GM19328 (cell line): Measurements from ENCODE around the gene MAN1A2.
"Not testable (repeated sequence)": the region's sequence is repeated elsewhere in the genome, so short reads cannot be mapped to it uniquely, and the experiment has no call there.

ENCODE experiments used
- ATAC-seq: cut with Tn5 transposase; IDR thresholded peaks from one replicate; pipeline ENCODE4 v1.9.1; 2021; ENCODE audit warnings: mild to moderate bottlenecking, moderate library complexity; ENCODE audit not compliant: unreplicated experiment

The MAN1A2 gene

GRCh38 chr1:117367046-117368025, at the start of gene MAN1A2:
Gene MAN1A2 (plus strand): TSS chr1:117367449. CDS start chr1:117368184, 735 bp downstream.
- ATAC-seq = peak; percentile 65

GRCh38 chr1:117318011-117318410, 49.2 kb upstream of the MAN1A2 start:
- ATAC-seq = no peak

- ATAC-seq = no peak
Observed at GRCh38 chr1:117318426-117318825, 48.8 kb upstream of the MAN1A2 start.

DNA sequence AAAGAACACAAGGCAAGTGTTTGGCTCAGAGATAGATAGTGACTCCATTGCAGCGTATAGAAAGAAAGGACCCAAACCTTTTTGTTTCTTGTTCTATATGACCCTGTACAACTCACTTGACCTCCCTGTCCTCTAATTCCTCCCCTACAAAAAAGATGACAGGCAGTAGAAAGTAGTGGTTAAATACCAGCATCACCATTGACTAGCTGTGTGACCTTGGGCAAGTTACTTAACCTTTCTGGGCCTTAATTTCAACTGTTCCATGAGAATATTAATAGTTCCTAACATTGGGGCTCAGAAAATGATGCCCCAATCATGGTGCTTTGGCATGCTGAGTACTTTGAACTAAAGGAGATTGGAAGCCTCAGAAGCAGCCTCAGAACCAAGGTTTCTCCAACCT, 46.7 kb upstream of the MAN1A2 start:
- ATAC-seq = no peak

GRCh38 chr1:117321680-117322609, 45.3 kb upstream of the MAN1A2 start:
- no peak for ATAC-seq

GRCh38 chr1:117324357-117324756, 42.9 kb upstream of the MAN1A2 start:
- ATAC-seq = no peak

- ATAC-seq = not testable (repeated sequence)
Observed at GRCh38 chr1:117326035-117326434, 41.2 kb upstream of the MAN1A2 start.

GRCh38 chr1:117327011-117327410, 40.2 kb upstream of the MAN1A2 start:
- no peak for ATAC-seq

DNA sequence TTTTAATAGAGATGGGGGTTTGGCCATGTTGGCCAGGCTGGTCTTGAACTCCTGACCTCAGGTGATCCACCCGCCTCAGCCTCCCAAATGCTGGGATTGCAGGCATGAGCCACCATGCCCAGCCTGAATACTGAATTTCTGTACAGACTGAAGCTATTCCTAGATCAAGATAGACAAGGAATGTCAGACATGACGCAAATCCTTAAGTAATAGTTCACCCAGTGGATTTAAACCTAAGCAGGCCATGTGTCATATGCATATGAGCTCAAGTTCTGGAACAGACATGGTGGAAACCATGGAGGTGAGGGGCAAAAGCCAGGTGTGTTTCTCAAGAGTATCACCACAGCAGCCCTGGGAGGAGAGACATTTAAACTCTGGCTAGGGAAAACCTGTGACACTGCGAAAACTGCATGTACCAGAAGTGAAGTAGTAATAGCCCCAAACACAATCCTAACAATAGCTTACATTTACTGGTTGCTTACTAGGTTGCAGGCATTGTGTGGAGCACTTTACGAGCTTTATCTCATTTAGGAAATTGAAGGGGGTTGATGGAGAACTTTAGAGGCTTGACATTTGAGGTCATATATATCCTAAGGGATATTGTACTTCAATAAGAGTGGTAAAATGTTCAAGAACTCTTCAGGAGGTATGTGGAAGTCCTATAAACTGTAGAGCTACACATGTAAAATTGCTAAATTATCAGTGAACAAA, 31.7 kb upstream of the MAN1A2 start:
- ATAC-seq = no peak

- no peak for ATAC-seq
Observed at GRCh38 chr1:117336088-117336817, 31.0 kb upstream of the MAN1A2 start.

GRCh38 chr1:117339866-117340700, 27.2 kb upstream of the MAN1A2 start:
- no peak for ATAC-seq

DNA sequence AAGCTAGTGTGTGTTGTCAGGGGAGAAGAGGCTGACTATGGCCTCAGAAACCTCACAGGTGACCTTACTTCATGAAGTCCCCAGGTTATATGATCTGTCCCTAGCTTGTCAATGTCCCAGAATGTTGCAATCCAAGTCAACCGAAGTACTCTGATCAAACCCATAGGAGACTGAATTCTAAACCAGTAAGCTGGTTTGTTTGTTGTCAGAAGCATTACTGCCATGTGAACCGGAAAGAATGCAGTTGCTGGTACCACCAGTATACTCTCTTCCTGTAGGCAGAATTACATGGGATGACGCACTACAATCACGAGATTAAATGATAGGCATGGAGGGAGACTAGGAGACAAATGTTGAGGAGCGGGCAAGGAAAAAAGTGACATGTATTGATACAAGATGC, 26.1 kb upstream of the MAN1A2 start:
- ATAC-seq = no peak

DNA sequence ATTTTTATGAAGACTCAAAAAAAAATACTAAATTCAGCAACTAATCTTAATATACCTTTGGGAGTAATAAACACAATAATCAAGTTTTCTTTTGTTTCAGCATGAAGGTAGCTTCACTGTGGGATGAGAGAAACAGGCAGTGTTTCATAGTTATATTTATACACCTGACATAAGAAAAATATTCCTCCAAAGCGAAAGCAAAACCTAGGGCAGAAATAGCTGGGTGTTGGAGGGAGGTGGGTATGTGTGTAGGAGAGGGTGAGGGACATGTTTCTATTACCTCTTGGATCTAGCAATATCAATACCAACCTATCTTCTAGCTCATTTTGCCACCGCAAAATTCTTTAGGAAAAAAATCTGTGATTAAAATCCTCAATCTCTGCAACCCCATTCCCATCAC, 24.9 kb upstream of the MAN1A2 start:
- ATAC-seq = no peak

DNA sequence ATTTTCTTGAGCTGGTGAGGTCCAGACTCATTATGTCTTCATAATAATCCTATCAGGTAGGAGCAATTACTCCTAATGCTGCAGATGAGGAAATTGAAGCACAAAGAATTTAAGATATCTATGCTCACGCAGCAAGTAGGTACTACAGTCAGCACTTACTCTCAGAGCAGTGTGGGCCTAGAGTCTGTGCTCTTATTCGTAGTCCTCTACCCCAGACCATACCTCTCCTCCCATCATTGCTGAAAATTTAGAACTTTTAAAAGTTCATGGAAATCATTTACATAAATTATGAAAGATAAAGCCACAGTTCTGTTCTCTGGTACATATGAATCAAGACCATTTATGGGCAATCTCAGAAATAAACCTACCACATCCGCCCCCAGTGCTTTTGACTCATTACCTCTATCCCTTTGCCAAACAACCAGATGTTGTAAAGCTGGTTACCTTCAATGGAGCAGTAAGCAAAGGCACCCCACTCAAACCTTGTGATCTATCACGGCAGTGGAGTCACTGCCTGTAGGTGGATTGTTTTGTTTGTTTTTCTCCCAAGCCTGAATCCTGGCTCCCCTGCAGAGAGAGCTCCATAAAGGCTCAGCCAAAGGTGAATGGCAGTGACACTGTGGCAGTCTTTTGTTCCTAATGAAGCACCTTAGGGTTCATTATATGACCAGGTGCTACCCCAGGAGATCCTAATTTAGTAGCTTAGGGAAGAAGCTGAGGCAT, 20.9 kb upstream of the MAN1A2 start:
- no peak for ATAC-seq

- no peak for ATAC-seq
Observed at GRCh38 chr1:117347907-117348306, 19.3 kb upstream of the MAN1A2 start.

- ATAC-seq = not testable (repeated sequence)
Observed at GRCh38 chr1:117352695-117353094, 14.6 kb upstream of the MAN1A2 start.

DNA sequence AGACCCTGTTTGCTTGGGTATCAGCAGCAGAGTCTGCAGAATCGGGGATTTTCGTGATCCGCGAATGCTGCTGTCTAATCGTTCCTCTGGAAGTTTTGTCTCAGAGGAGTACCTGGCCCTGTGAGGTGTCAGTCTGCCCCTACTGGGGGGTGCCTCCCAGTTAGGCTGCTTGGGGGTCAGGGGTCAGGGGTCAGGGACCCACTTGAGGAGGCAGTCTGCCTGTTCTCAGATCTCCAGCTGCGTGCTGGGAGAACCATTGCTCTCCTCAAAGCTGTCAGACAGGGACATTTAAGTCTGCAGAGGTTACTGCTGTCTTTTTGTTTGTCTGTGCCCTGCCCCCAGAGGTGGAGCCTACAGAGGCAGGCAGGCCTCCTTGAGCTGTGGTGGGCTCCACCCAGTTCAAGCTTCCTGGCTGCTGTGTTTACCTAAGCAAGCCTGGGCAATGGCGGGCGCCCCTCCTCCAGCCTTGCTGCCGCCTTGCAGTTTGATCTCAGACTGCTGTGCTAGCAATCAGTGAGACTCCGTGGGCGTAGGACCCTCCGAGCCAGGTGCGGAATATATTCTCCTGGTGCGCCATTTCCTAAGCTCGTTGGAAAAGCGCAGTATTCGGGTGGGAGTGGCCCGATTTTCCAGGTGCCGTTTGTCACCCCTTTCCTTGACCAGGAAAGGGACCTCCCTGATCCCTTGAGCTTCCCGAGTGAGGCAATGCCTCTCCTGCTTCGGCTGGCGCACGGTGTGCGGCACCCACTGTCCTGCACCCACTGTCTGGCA, 9.2 kb upstream of the MAN1A2 start:
- not testable (repeated sequence) for ATAC-seq

DNA sequence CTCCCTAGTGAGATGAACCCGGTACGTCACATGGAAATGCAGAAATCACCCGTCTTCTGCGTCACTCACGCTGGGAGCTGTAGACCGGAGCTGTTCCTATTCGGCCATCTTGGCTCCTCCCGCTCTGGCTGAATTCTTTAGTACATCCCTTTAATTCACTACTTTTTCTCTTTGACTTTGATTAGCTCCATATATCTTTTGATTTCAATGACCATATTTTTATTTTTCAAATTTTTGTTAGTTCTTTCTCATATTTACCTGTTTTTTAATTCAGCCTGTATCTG, 8.7 kb upstream of the MAN1A2 start:
- ATAC-seq = not testable (repeated sequence)
